ENCODE measurements around the gene AP5S1. TPM values are rescaled to one million over a fixed set of nuclear protein-coding genes. Genes with fewer than 3 reads are reported as not detected.
A peak's percentile ranks its signal among the peaks of the same experiment; 100 is the strongest.

The AP5S1 gene
- total and polyA plus RNA-seq, 2 donors from 2014 or later = 16.0 to 19.5 TPM

GRCh38 chr20:3785240-3786125 is 34.9 kb upstream of the AP5S1 start:
- FAIRE-seq (no peak), DNase-seq (peak in 2 of 5 donors; percentile 70 to 88)
- Histone ChIP-seq H3K9ac (ENCODE audit: low read length in 3 of 3) (peak overlapping the region in 2 of 3 donors; percentile 61 to 63), H3K36me3 (ENCODE audit: control insufficient read depth in 2 of 3, insufficient read depth in 3 of 3, low read length in 3 of 3) (no peaks in the 10 kb centered on the region), H3K4me3 (ENCODE audit: low read length in 3 of 3) (peak overlapping the region in 2 of 3 donors; percentile 74 to 75), H3K27ac (ENCODE audit: low read depth in 2 of 2, low read length in 2 of 2) (peak overlapping the region; percentile 76 to 77), H3K27me3 (ENCODE audit: control insufficient read depth, insufficient read depth, low read length) (no peaks in the 10 kb centered on the region), H3K9me3 (ENCODE audit: control insufficient read depth in 2 of 3, insufficient read depth in 1 of 3, low read length in 3 of 3) (no peaks in the 10 kb centered on the region), H3K4me1 (ENCODE audit: control insufficient read depth in 2 of 3, insufficient read depth in 2 of 3, low read depth in 1 of 3, low read length in 3 of 3) (peaks cover 0 to 25% (median 18%) of the 10 kb centered on the region in 3 donors)
- no peak for TF ChIP-seq CTCF (IDR thresholded peaks at IDR 0.05; ENCODE audit: borderline replicate concordance, extremely low read depth, insufficient read depth)
- intact Hi-C loops (cut with DNase I) = no loop called here

GRCh38 chr20:3786126-3786484 is 34.2 kb upstream of the AP5S1 start:
- intact Hi-C loops (cut with DNase I) = no loop called here
- FAIRE-seq = no peak
- TF ChIP-seq CTCF (IDR thresholded peaks at IDR 0.05; ENCODE audit: borderline replicate concordance, extremely low read depth, insufficient read depth) = no peak
- no peaks in the 10 kb centered on the region for H3K9me3 ChIP-seq (ENCODE audit: control insufficient read depth in 2 of 3, insufficient read depth in 1 of 3, low read length in 3 of 3)
- peak overlapping the region; percentile 52 to 63 (median 55) for H3K9ac ChIP-seq (ENCODE audit: low read length in 3 of 3)
- peak in 4 of 5 donors; percentile 56 to 81 (median 65) for DNase-seq
- H3K4me1 ChIP-seq (ENCODE audit: control insufficient read depth in 2 of 3, insufficient read depth in 2 of 3, low read depth in 1 of 3, low read length in 3 of 3) = peaks cover 0 to 19% (median 12%) of the 10 kb centered on the region in 3 donors
- H3K4me3 ChIP-seq (ENCODE audit: low read length in 3 of 3) = peak overlapping the region; percentile 69 to 75 (median 74)
- no peaks in the 10 kb centered on the region for H3K27me3 ChIP-seq (ENCODE audit: control insufficient read depth, insufficient read depth, low read length)
- H3K27ac ChIP-seq (ENCODE audit: low read depth in 2 of 2, low read length in 2 of 2) = peak overlapping the region; percentile 76 to 77
- no peaks in the 10 kb centered on the region for H3K36me3 ChIP-seq (ENCODE audit: control insufficient read depth in 2 of 3, insufficient read depth in 3 of 3, low read length in 3 of 3)

- DNase-seq (peak; percentile 90 to 96 (median 93)), FAIRE-seq (no peak)
- H3K27me3 ChIP-seq (ENCODE audit: control insufficient read depth, insufficient read depth, low read length) = no peaks in the 10 kb centered on the region
- H3K4me3 ChIP-seq (ENCODE audit: low read length in 3 of 3) = peak within 1 kb of the TSS; percentile 69 to 75 (median 74)
- H3K36me3 ChIP-seq (ENCODE audit: control insufficient read depth in 2 of 3, insufficient read depth in 3 of 3, low read length in 3 of 3) = no peaks in the 10 kb centered on the region
- intact Hi-C loops (cut with DNase I) = no loop called here
- peak within 1 kb of the TSS; percentile 52 to 63 (median 55) for H3K9ac ChIP-seq (ENCODE audit: low read length in 3 of 3)
- H3K27ac ChIP-seq (ENCODE audit: low read depth in 2 of 2, low read length in 2 of 2) = peak within 1 kb of the TSS; percentile 76 to 77
- no peaks in the 10 kb centered on the region for H3K9me3 ChIP-seq (ENCODE audit: control insufficient read depth in 2 of 3, insufficient read depth in 1 of 3, low read length in 3 of 3)
- TF ChIP-seq CTCF (IDR thresholded peaks at IDR 0.05; ENCODE audit: borderline replicate concordance, extremely low read depth, insufficient read depth) = peak; percentile 88
- H3K4me1 ChIP-seq (ENCODE audit: control insufficient read depth in 2 of 3, insufficient read depth in 2 of 3, low read depth in 1 of 3, low read length in 3 of 3) = peaks cover 0 to 18% (median 12%) of the 10 kb centered on the region in 3 donors
These were observed 33.6 kb upstream of the AP5S1 start, which contains the start of gene CENPB for GRCh38 chr20:3786665-3787323. Gene CENPB, minus strand, starts transcription at chr20:3786740. Its CDS starts 257 bp downstream, at chr20:3786483.

All from kidney (tissue), 14 donors.